HG03159 (cell line): ENCODE results near the gene DNAH8.

Experiments used
- ATAC-seq: cut with Tn5 transposase; IDR thresholded peaks from one replicate; pipeline ENCODE4 v1.9.1; 2021; ENCODE audit warnings: mild to moderate bottlenecking, moderate library complexity; ENCODE audit not compliant: unreplicated experiment

DNAH8 gene

GRCh38 chr6:39005774-39006173, 290.7 kb downstream of the DNAH8 start:
- no peak for ATAC-seq

DNA sequence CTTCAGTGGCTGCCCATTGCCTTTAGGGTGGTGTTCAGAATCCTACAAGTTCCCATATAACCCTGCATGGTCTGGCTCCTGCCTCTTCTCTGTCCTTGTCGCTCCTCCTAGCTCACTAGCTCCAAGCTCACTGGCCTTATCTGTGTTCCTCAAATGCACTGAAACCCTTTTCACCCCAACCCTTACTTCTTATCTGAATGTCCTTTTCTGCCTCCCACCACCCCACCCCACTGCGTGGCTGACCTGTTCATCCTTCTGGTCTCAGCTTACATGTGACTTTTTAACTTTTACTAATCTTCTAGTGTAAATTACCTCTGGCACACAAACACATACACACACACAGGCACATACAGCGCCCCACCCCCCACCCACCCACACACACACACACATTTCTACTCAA, 292.5 kb downstream of the DNAH8 start:
- no peak for ATAC-seq

DNA sequence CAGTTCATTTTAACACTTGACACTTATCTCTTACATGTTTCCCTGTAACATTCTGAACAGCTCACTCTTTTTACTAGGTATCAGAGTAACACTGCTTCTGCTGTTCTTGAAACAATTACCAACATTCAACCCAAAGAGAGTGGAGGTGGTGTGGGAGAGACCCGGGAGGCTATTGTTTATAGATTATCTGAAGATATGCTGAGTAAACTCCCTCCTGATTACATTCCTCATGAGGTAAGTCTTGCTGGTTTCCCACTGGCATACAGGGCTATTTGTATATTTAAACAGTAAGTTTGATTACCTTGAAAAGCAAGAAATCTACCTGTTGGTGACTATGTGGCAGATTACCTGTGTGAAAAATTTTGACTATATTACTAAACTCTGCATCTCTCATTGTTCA, 293.6 kb downstream of the DNAH8 start:
- ATAC-seq: no peak

DNA sequence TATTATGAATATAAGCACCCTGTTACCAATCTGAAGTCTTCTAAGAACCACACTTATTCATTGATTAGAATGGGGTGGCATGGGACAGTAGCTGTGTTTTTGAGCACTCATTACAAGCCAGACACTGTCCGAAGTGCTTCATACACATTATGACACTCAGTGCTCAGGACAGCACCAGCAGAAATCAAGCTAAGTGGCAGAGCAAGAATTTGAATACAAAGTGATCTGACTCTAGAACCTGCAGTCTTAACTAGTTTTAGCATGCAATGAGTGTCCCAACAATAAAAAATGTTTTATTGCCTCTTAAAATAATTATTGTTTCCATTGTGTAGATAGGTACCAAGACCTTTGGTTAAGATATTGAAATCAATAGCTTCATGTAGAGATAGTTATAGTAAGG, 294.4 kb downstream of the DNAH8 start:
- no peak for ATAC-seq

GRCh38 chr6:39016839-39017546, 301.9 kb downstream of the DNAH8 start:
- ATAC-seq: no peak

DNA sequence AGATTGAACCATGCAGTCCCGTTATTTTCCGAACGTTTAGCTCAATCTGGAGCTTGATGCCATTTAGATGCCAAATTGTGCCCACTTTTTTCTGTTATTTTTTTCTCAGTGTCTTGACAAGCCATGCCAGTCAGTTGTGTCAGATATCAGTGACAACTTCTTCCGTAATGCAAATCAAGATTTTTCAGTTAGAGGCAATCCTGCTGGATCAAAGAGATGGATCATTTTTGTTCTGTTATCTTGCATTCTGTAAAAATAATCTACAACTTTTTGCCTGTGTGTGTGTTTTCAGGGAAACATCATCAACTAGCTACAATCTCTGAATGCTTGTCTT, 302.4 kb downstream of the DNAH8 start:
- ATAC-seq: no peak

- ATAC-seq: no peak
Observed at GRCh38 chr6:39018103-39018502, 303.0 kb downstream of the DNAH8 start.

GRCh38 chr6:39020136-39020535, 305.0 kb downstream of the DNAH8 start:
- ATAC-seq: no peak

- ATAC-seq: no peak
Observed at GRCh38 chr6:39021041-39021440, 305.9 kb downstream of the DNAH8 start.

- no peak for ATAC-seq
Observed at GRCh38 chr6:39021779-39022178, 306.7 kb downstream of the DNAH8 start.

- no peak for ATAC-seq
Observed at GRCh38 chr6:39026175-39026574, 311.1 kb downstream of the DNAH8 start.

DNA sequence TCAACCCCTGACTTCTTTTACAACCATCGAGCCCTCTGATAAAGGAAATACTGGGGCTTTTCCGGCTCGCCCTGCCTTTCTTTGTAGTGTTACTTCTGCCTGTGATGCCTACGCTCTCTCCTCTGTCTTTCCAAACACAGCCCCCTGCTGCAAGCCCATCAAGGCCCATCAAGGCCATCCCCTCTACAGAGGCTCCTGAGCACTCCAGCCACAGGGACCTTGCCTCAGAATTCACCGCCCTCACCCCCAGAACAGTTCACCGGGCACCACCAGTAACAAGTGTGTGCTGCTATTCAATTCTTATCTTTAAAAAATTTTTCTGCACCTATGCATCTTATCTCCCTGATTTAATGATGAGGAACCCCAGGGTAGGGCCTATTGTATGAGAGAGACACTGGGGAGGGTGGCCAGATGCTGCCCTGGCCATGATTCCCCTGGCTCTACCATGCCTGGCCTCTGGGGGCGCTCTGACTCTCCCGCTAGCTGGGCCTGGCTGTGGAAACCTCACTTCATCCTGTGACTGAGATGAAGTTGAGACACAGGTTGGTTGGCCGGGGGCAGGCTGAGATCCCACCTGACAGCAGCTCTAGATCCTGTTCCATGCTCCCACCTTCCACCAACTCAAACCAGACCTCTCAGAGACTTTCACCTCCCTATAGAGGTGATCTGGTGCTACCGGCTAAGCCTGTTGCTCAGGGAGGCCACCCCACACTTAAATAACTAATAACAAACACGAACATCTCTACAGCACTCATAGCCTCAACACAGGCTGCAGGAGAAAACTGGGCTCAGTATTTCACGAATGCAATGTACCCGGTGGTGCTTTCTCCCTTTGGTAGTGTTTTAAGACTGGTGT, 314.3 kb downstream of the DNAH8 start:
- ATAC-seq: no peak

GRCh38 chr6:39035681-39036080, 320.6 kb downstream of the DNAH8 start:
- no peak for ATAC-seq

GRCh38 chr6:39037082-39037508, 322.0 kb downstream of the DNAH8 start:
- no peak for ATAC-seq

DNA sequence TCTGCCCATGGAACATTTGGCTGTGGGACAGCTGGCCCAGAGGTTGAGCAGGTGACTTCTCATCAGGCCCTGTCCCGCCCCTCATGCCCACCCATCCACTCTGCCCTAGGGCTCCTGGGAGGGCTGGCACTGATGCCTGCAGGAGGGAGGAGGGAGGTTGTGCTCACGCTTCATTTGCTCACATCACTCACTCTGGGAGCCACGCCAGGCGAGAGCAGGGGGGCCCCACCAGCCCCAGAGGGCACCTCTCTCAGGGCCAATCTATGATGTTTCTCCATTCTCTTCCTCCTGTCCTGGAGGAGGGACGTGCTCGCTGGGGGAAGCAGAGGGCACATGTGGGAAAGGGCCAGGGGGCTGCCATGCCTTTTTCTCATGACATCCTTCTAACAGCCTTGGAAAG, 322.6 kb downstream of the DNAH8 start:
- no peak for ATAC-seq

GRCh38 chr6:39040080-39040673, 325.1 kb downstream of the DNAH8 start:
- ATAC-seq: no peak

DNA sequence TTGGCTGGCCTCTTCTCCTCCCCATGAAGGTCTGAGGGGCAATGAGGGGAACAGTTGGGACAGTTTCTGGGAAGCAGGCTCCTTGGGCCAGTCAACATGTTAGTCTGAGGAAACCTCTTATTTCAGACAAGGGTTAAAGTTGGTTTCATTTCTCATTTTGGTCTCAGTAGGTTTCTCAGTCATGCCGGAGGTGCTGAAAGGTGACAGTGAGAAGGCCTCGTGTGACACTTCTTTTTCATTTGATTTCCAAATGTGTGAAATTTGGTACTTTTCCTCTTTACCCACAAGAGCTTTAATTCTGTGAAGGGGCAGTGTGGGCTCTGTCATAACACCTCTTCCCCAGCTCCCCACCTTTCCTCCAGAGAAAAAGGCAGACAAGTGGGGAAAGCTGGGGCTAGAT, 326.0 kb downstream of the DNAH8 start:
- no peak for ATAC-seq

GRCh38 chr6:39043776-39044175, 328.7 kb downstream of the DNAH8 start:
- ATAC-seq: no peak

- no peak for ATAC-seq
Observed at GRCh38 chr6:39044181-39044580, 329.1 kb downstream of the DNAH8 start.

- no peak for ATAC-seq
Observed at GRCh38 chr6:39047434-39048327, 332.6 kb downstream of the DNAH8 start.
